GM18499 (cell line): ENCODE results near the gene TP53TG5.

Experiments
- ATAC-seq: cut with Tn5 transposase; IDR thresholded peaks from one replicate; pipeline ENCODE4 v1.9.1; 2021; ENCODE audit warnings: moderate number of reproducible peaks; ENCODE audit not compliant: insufficient read depth, unreplicated experiment

Gene TP53TG5

GRCh38 chr20:45336530-45337366, 41.4 kb downstream of the TP53TG5 start:
- ATAC-seq: no peak

GRCh38 chr20:45330476-45330875, 47.6 kb downstream of the TP53TG5 start:
- ATAC-seq: no peak

- ATAC-seq: no peak
Observed at GRCh38 chr20:45329497-45330319, 48.4 kb downstream of the TP53TG5 start.

GRCh38 chr20:45328451-45328850, 49.7 kb downstream of the TP53TG5 start:
- ATAC-seq: no peak

- ATAC-seq: no peak
Observed at GRCh38 chr20:45325371-45325770, 52.8 kb downstream of the TP53TG5 start.

- ATAC-seq: no peak
Observed at GRCh38 chr20:45323731-45324130, 54.4 kb downstream of the TP53TG5 start.

GRCh38 chr20:45322952-45323383, 55.2 kb downstream of the TP53TG5 start:
- ATAC-seq: no peak
